H9 (cell line): ENCODE measurements around the gene NPS. TPM values are rescaled to one million over a fixed set of nuclear protein-coding genes. Genes with fewer than 3 reads are reported as not detected.

ENCODE experiments used
- DNase-seq: peaks from one replicate; pipeline ENCODE4 v3.0.0-alpha.2; 2017
- H2AFZ ChIP-seq: one replicate; pipeline ENCODE4 v1.6.1; 2013; ENCODE audit warnings: mild to moderate bottlenecking, low read length, control low read depth, moderate library complexity
- H2AK5ac ChIP-seq: 2 replicates; pipeline ENCODE4 v1.6.1; 2013; ENCODE audit warnings: low read length, control low read depth, mixed read lengths; ENCODE audit not compliant: insufficient read length
- H2BK120ac ChIP-seq: one replicate; pipeline ENCODE4 v1.6.1; 2013; ENCODE audit warnings: low read depth, mild to moderate bottlenecking, low read length, control low read depth, inconsistent platforms; ENCODE audit not compliant: poor library complexity, severe bottlenecking
- H2BK12ac ChIP-seq: 2 replicates; pipeline ENCODE4 v1.6.1; 2013; ENCODE audit warnings: low read length, control low read depth, mixed read lengths, low read depth; ENCODE audit not compliant: insufficient read length
- H2BK15ac ChIP-seq: 2 replicates; pipeline ENCODE4 v1.6.1; 2013; ENCODE audit warnings: low read depth, low read length, control low read depth
- H2BK20ac ChIP-seq: one replicate; pipeline ENCODE4 v1.6.1; 2013; ENCODE audit warnings: low read depth, mild to moderate bottlenecking, low read length, control low read depth, inconsistent platforms; ENCODE audit not compliant: poor library complexity, severe bottlenecking
- H2BK5ac ChIP-seq: 2 replicates; pipeline ENCODE4 v1.6.1; 2013; ENCODE audit warnings: low read length, control low read depth, mixed read lengths; ENCODE audit not compliant: insufficient read length
- H3K14ac ChIP-seq: 2 replicates; pipeline ENCODE4 v1.6.1; 2013; ENCODE audit warnings: low read length, control low read depth; ENCODE audit not compliant: insufficient read depth
- H3K18ac ChIP-seq: 2 replicates; pipeline ENCODE4 v1.6.1; 2013; ENCODE audit warnings: low read depth, mild to moderate bottlenecking, mixed read lengths, low read length, control low read depth; ENCODE audit not compliant: insufficient read length
- H3K23ac ChIP-seq: 2 replicates; pipeline ENCODE4 v1.6.1; 2013; ENCODE audit warnings: low read length, control low read depth, mixed read lengths, low read depth; ENCODE audit not compliant: insufficient read length
- H3K23me2 ChIP-seq: 2 replicates; pipeline ENCODE4 v1.6.1; 2013; ENCODE audit warnings: low read depth, mild to moderate bottlenecking, mixed read lengths, low read length, control low read depth; ENCODE audit not compliant: insufficient read length, poor library complexity, severe bottlenecking
- H3K27ac ChIP-seq: 2 replicates; pipeline ENCODE4 v1.5.1; 2013; ENCODE audit warnings: low read length, control low read depth, mixed read lengths, low read depth; ENCODE audit not compliant: insufficient read length
- H3K27me3 ChIP-seq: 2 replicates; pipeline ENCODE4 v1.6.1; 2013; ENCODE audit warnings: low read length, control low read depth, inconsistent platforms; ENCODE audit not compliant: insufficient read depth
- H3K4ac ChIP-seq: 2 replicates; pipeline ENCODE4 v1.6.1; 2013; ENCODE audit warnings: low read depth, mild to moderate bottlenecking, control low read depth, inconsistent platforms, low read length, moderate library complexity
- H3K4me1 ChIP-seq: 2 replicates; pipeline ENCODE4 v1.6.1; 2013; ENCODE audit warnings: low read length, control low read depth, inconsistent platforms; ENCODE audit not compliant: insufficient read depth
- H3K4me2 ChIP-seq: 2 replicates; pipeline ENCODE4 v1.6.1; 2013; ENCODE audit warnings: low read length, control low read depth, mixed read lengths; ENCODE audit not compliant: insufficient read length, insufficient read depth
- H3K56ac ChIP-seq: 2 replicates; pipeline ENCODE4 v1.6.1; 2013; ENCODE audit warnings: low read depth, mild to moderate bottlenecking, mixed read lengths, low read length, control low read depth; ENCODE audit not compliant: insufficient read length
- H3K79me1 ChIP-seq: 2 replicates; pipeline ENCODE4 v1.6.1; 2013; ENCODE audit warnings: low read depth, mild to moderate bottlenecking, moderate library complexity, low read length, control low read depth, inconsistent platforms; ENCODE audit not compliant: insufficient read depth, poor library complexity, severe bottlenecking
- H3K79me2 ChIP-seq: 2 replicates; pipeline ENCODE4 v1.6.1; 2013; ENCODE audit warnings: low read length, control low read depth, inconsistent platforms; ENCODE audit not compliant: insufficient read depth
- H3K9ac ChIP-seq: 2 replicates; pipeline ENCODE4 v1.6.1; 2013; ENCODE audit warnings: low read length, control low read depth, mixed read lengths; ENCODE audit not compliant: insufficient read length; ENCODE audit errors: extremely low read depth
- H3K9me3 ChIP-seq: one replicate; pipeline ENCODE4 v1.6.1; 2013; ENCODE audit warnings: low read depth, low read length, inconsistent platforms; ENCODE audit not compliant: control insufficient read depth
- H3T11ph ChIP-seq: one replicate; pipeline ENCODE4 v1.6.1; 2013; ENCODE audit warnings: mild to moderate bottlenecking, low read length, control low read depth, inconsistent platforms
- H4K20me1 ChIP-seq: one replicate; pipeline ENCODE4 v1.6.1; 2013; ENCODE audit not compliant: control insufficient read depth, insufficient read length, insufficient read depth
- H4K5ac ChIP-seq: 2 replicates; pipeline ENCODE4 v1.6.1; 2013; ENCODE audit warnings: low read depth, mild to moderate bottlenecking, mixed read lengths, low read length, control low read depth; ENCODE audit not compliant: insufficient read length
- H4K8ac ChIP-seq: replicated peaks from 2 replicates; pipeline ENCODE4 v1.6.1; 2013; ENCODE audit warnings: low read length, control low read depth, mixed read lengths, low read depth; ENCODE audit not compliant: insufficient read length
- H4K91ac ChIP-seq: 2 replicates; pipeline ENCODE4 v1.6.1; 2013; ENCODE audit warnings: low read depth, mild to moderate bottlenecking, moderate library complexity, mixed read lengths, low read length, control low read depth; ENCODE audit not compliant: insufficient read length
- H3K27ac Mint-ChIP-seq, 3 experiments: 2 replicates in 2 of 3; 3 replicates in 1 of 3; pipeline ENCODE4 v1.8.0; 2020 to 2021; ENCODE audit warnings: mixed read lengths in 3 of 3, mild to moderate bottlenecking in 1 of 3, moderate library complexity in 1 of 3
- H3K27me3 Mint-ChIP-seq: 2 replicates; pipeline ENCODE4 v1.8.0; 2021; ENCODE audit warnings: low read depth, mild to moderate bottlenecking, moderate library complexity, mixed read lengths
- H3K36me3 Mint-ChIP-seq, 3 experiments: 2 replicates in 2 of 3; 3 replicates in 1 of 3; pipeline ENCODE4 v1.8.0; 2020 to 2021; ENCODE audit warnings: low read depth in 3 of 3, mixed read lengths in 3 of 3; ENCODE audit not compliant: insufficient read depth in 1 of 3
- H3K4me1 Mint-ChIP-seq, 2 experiments: 2 replicates each; pipeline ENCODE4 v1.8.0; 2020; ENCODE audit warnings: mixed read lengths in 2 of 2
- H3K4me3 Mint-ChIP-seq, 2 experiments: 2 replicates in 1 of 2; 3 replicates in 1 of 2; pipeline ENCODE4 v1.8.0; 2020 to 2021; ENCODE audit warnings: mild to moderate bottlenecking in 2 of 2, mixed read lengths in 2 of 2, moderate library complexity in 1 of 2
- H3K9me3 Mint-ChIP-seq, 2 experiments: 2 replicates in 1 of 2; 3 replicates in 1 of 2; pipeline ENCODE4 v1.8.0; 2020; ENCODE audit warnings: mild to moderate bottlenecking in 2 of 2, mixed read lengths in 2 of 2, moderate library complexity in 1 of 2
- whole genome bisulfite sequencing: extraction: QIAGEN DNeasy Blood & Tissue Kit; methylation state at CpG from one replicate; pipeline ENCODE4 v1.1.7; 2013; ENCODE audit warnings: missing lambda C conversion rate, low lambda C conversion rate, mixed read lengths; ENCODE audit not compliant: insufficient read length; ENCODE audit errors: extremely low coverage; 5-methylcytosine and 5-hydroxymethylcytosine counted together
- total RNA-seq: library from RNA; stranded (reverse); gene quantifications from 2 replicates; pipeline ENCODE4 v1.2.1, GENCODE V29; 2021
- TF ChIP-seq, protein P1 (sequence below): fragments of 200-600 bp; sonication (generic); conservative IDR thresholded peaks from 3 replicates; pipeline ENCODE4 v1.8.0; 2021; ENCODE audit warnings: antibody characterized with exemption, mild to moderate bottlenecking

NPS gene
- total RNA-seq, 1 experiment from 2014 or later, result not detected

DNA sequence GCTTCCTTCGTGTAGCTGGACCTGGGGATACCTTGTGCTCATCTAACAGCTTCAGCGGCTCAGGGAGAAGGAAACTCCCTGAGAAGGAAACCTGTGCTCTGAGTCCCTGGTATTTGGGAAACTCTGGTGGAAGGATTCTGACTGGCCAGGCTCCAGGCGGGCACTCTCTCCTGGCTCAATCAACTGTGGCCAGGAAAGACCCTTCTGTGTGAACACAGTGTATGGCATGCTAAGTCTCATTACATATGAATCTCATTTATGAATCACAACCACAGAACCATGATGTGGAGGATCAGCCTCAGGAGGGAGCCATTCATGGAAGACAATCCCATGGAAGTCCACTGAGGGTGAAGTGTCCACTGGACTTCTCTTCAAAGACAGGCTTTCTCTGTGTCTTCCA, 20.9 kb downstream of the NPS start:
- Histone ChIP-seq H3K79me2 (no peaks in the 10 kb centered on the region), H2AK5ac (no peak overlapping the region), H3K4me1 (no peaks in the 10 kb centered on the region), H3K9me3 (no peaks in the 10 kb centered on the region), H3K14ac (no peak overlapping the region), H4K8ac (no peak overlapping the region), H3K27me3 (no peaks in the 10 kb centered on the region), H3K9ac (no peak overlapping the region), H3K4me2 (no peak overlapping the region), H3K56ac (no peak overlapping the region), H2BK15ac (no peak overlapping the region), H4K91ac (no peak overlapping the region), H2BK5ac (no peak overlapping the region), H3K79me1 (no peaks in the 10 kb centered on the region), H3T11ph (no peak overlapping the region), H2BK12ac (no peak overlapping the region), H3K23me2 (no peaks in the 10 kb centered on the region), H3K18ac (no peak overlapping the region), H2BK120ac (no peak overlapping the region), H2BK20ac (no peak overlapping the region), H3K4ac (no peak overlapping the region), H3K23ac (no peak overlapping the region), H2AFZ (no peak overlapping the region), H4K5ac (no peak overlapping the region), H3K27ac (no peak overlapping the region), H4K20me1 (no peaks in the 10 kb centered on the region)
- H3K36me3 Mint-ChIP-seq, result no peaks in the 10 kb centered on the region; a peak in 1 of 7 replicates
- H3K4me1 Mint-ChIP-seq, result no peaks in the 10 kb centered on the region
- WGBS, result no CpG with 5 or more reads among the region's 3 CpGs
- H3K27ac Mint-ChIP-seq, result no peak overlapping the region; a peak in 1 of 7 replicates
- DNase-seq, result no peak
- no peak overlapping the region for H3K4me3 Mint-ChIP-seq
- peaks cover 0 to 3% of the 10 kb centered on the region in 2 experiments; a peak in 1 of 5 replicates for H3K9me3 Mint-ChIP-seq
- TF ChIP-seq, protein P1, sequence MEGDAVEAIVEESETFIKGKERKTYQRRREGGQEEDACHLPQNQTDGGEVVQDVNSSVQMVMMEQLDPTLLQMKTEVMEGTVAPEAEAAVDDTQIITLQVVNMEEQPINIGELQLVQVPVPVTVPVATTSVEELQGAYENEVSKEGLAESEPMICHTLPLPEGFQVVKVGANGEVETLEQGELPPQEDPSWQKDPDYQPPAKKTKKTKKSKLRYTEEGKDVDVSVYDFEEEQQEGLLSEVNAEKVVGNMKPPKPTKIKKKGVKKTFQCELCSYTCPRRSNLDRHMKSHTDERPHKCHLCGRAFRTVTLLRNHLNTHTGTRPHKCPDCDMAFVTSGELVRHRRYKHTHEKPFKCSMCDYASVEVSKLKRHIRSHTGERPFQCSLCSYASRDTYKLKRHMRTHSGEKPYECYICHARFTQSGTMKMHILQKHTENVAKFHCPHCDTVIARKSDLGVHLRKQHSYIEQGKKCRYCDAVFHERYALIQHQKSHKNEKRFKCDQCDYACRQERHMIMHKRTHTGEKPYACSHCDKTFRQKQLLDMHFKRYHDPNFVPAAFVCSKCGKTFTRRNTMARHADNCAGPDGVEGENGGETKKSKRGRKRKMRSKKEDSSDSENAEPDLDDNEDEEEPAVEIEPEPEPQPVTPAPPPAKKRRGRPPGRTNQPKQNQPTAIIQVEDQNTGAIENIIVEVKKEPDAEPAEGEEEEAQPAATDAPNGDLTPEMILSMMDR, result no peak
- H3K27me3 Mint-ChIP-seq, result peaks cover 6% of the 10 kb centered on the region
